Testis (tissue), 2 donors: ENCODE results near the gene ZNF627.

Source experiments
- CTCF ChIP-seq, 3 experiments: fragments of 450-650 bp in 2 of 3; fragments of 200-600 bp in 1 of 3; sonication (generic) in 1 of 3; IDR thresholded peaks; one replicate each; pipeline ENCODE4 v1.5.1; 2016 to 2019; ENCODE audit warnings: antibody characterized with exemption in 3 of 3, mild to moderate bottlenecking in 2 of 3, moderate library complexity in 1 of 3
- POLR2A ChIP-seq: fragments of 450-650 bp; IDR thresholded peaks from one replicate; pipeline ENCODE4 v1.6.1; 2017; ENCODE audit warnings: antibody characterized with exemption, mild to moderate bottlenecking, moderate library complexity

- TF ChIP-seq CTCF (IDR thresholded peaks at IDR 0.05) (no peak), POLR2A (no peak)
Measured at GRCh38 chr19:11566164-11566563, 31.1 kb upstream of the ZNF627 start.
